Left lung (tissue), 10 donors: Measurements from ENCODE around the gene LY6G5B. TPM values are rescaled to one million over a fixed set of nuclear protein-coding genes. Genes with fewer than 3 reads are reported as not detected.
A peak's percentile ranks its signal among the peaks of the same experiment; 100 is the strongest.

ENCODE experiments used
- ATAC-seq: fragments of 200-7000 bp; cut with Tn5 transposase; one replicate; pipeline ENCODE4 v1.9.1; 2020; ENCODE audit warnings: moderate library complexity
- DNase-seq, 4 donors: peaks; one replicate each; pipeline ENCODE4 v3.0.0-alpha.2; 2013 to 2020
- H3K27ac ChIP-seq, 2 donors: fragments of 200-600 bp; sonication (generic) in 1 of 2; one replicate each; pipeline versions ENCODE4 v1.5.0 to v1.8.0; 2020 to 2021
- H3K27me3 ChIP-seq, 2 donors: fragments of 200-600 bp; sonication (generic) in 1 of 2; one replicate each; pipeline versions ENCODE4 v1.5.0 to v1.8.0; 2020 to 2021
- H3K36me3 ChIP-seq, 2 donors: fragments of 200-600 bp; sonication (generic) in 1 of 2; one replicate each; pipeline versions ENCODE4 v1.5.0 to v1.8.0; 2020 to 2021
- H3K4me1 ChIP-seq, 2 donors: fragments of 200-600 bp; one replicate each; pipeline ENCODE4 v1.8.0; 2021
- H3K4me3 ChIP-seq, 2 donors: fragments of 200-600 bp; sonication (generic) in 1 of 2; one replicate each; pipeline versions ENCODE4 v1.5.0 to v1.8.0; 2020 to 2021; ENCODE audit warnings: mild to moderate bottlenecking in 1 of 2
- H3K9me3 ChIP-seq, 2 donors: fragments of 200-600 bp; sonication (generic) in 1 of 2; one replicate each; pipeline versions ENCODE4 v1.5.0 to v1.8.0; 2020 to 2021
- CTCF ChIP-seq, 2 donors: fragments of 200-600 bp; sonication (generic) in 1 of 2; IDR thresholded peaks; one replicate each; pipeline versions ENCODE4 v1.5.0 to v1.8.0; 2021; ENCODE audit warnings: antibody characterized with exemption in 2 of 2
- intact Hi-C, 2 donors: fragments of 100-400 bp; cut with DNase I; formaldehyde crosslinking; loops; one replicate each; pipeline versions ENCODE4 v1.11.2 to v1.14.2; 2022
- polyA plus RNA-seq, 6 donors: library from polyadenylated mRNA; unstranded; fragments of 120-200 nt; gene quantifications; one replicate each; pipeline ENCODE4 v1.2.1, GENCODE V29; 2013; ENCODE audit not compliant: insufficient read length in 6 of 6
- total RNA-seq, 2 donors: library from RNA; stranded (reverse); fragmentation: NEBNext Ultra II Directional; extraction: Animal tissue kit (Norgen Biotek cat#: 25700); gene quantifications; one replicate each; pipeline ENCODE4 v1.2.1, GENCODE V29; 2021
- donor health status: DM: no; HTN: yes; CAD: no.
- donor health status: DM: no; HTN: no; CAD: no.

LY6G5B gene
- total and polyA plus RNA-seq, 8 donors: 6.9 to 41.0 (median 30.1) TPM

- intact Hi-C loops: no loop called here
- no peak overlapping the region for H3K27ac ChIP-seq
- no peaks in the 10 kb centered on the region for H3K36me3 ChIP-seq
- no peaks in the 10 kb centered on the region for H3K9me3 ChIP-seq
- H3K4me1 ChIP-seq: peaks cover 0 to 12% of the 10 kb centered on the region in 2 donors
- H3K4me3 ChIP-seq: no peak overlapping the region
- no peak for TF ChIP-seq CTCF (IDR thresholded peaks at IDR 0.05)
- H3K27me3 ChIP-seq: no peaks in the 10 kb centered on the region
- DNase-seq: peak in 1 of 4 donors; percentile 53
- ATAC-seq: peak; percentile 64
These were observed 41.5 kb downstream of the LY6G5B start for GRCh38 chr6:31711233-31711632.

- intact Hi-C loops: no loop called here
- no peak for DNase-seq
These were observed 42.5 kb downstream of the LY6G5B start for GRCh38 chr6:31712296-31712695.

GRCh38 chr6:31713465-31713864, 43.7 kb downstream of the LY6G5B start:
- TF ChIP-seq CTCF (IDR thresholded peaks at IDR 0.05): no peak
- no peak overlapping the region for H3K27ac ChIP-seq
- intact Hi-C loops: no loop called here
- H3K36me3 ChIP-seq: no peaks in the 10 kb centered on the region
- H3K4me1 ChIP-seq: peaks cover 0 to 12% of the 10 kb centered on the region in 2 donors
- ATAC-seq: no peak
- no peaks in the 10 kb centered on the region for H3K9me3 ChIP-seq
- no peak for DNase-seq
- H3K27me3 ChIP-seq: no peaks in the 10 kb centered on the region
- no peak overlapping the region for H3K4me3 ChIP-seq

More at GRCh38 chr6:31712296-31712695, 42.5 kb downstream of the LY6G5B start:
- Histone ChIP-seq H3K4me3 (no peak overlapping the region), H3K27ac (no peak overlapping the region), H3K27me3 (no peaks in the 10 kb centered on the region), H3K9me3 (no peaks in the 10 kb centered on the region), H3K4me1 (peaks cover 0 to 12% of the 10 kb centered on the region in 2 donors), H3K36me3 (no peaks in the 10 kb centered on the region)
- no peak for TF ChIP-seq CTCF (IDR thresholded peaks at IDR 0.05)
- peak; percentile 68 for ATAC-seq

- Histone ChIP-seq H3K4me3 (no peak overlapping the region), H3K36me3 (no peaks in the 10 kb centered on the region), H3K9me3 (no peaks in the 10 kb centered on the region), H3K4me1 (peaks cover 0 to 12% of the 10 kb centered on the region in 2 donors), H3K27me3 (no peaks in the 10 kb centered on the region), H3K27ac (no peak overlapping the region)
- intact Hi-C loops: no loop called here
- ATAC-seq (no peak), DNase-seq (no peak)
- TF ChIP-seq CTCF (IDR thresholded peaks at IDR 0.05): no peak
These were observed 44.4 kb downstream of the LY6G5B start for GRCh38 chr6:31713991-31714684.

GRCh38 chr6:31715022-31715958, 45.5 kb downstream of the LY6G5B start, which contains the start of gene LY6G6D:
Gene LY6G6D, plus strand, starts transcription at chr6:31715348. Its CDS starts 8 bp downstream, at chr6:31715356.
- no peak for TF ChIP-seq CTCF (IDR thresholded peaks at IDR 0.05)
- H3K4me1 ChIP-seq: peaks cover 0 to 12% of the 10 kb centered on the region in 2 donors
- H3K9me3 ChIP-seq: no peaks in the 10 kb centered on the region
- H3K36me3 ChIP-seq: no peaks in the 10 kb centered on the region
- DNase-seq (peak in 1 of 4 donors; percentile 66), ATAC-seq (no peak)
- no peaks in the 10 kb centered on the region for H3K27me3 ChIP-seq
- no peak within 1 kb of the TSS for H3K4me3 ChIP-seq
- H3K27ac ChIP-seq: no peak within 1 kb of the TSS
- intact Hi-C loops: no loop called here
